KMS-11 (cell line): ENCODE data around the gene PXYLP1.

Experiments
- H2AFZ ChIP-seq: fragments of 200-600 bp; sonication (generic); 2 replicates; pipeline ENCODE4 v1.6.1; 2016; ENCODE audit warnings: antibody characterized with exemption, mixed run types, low read depth
- H3K27ac ChIP-seq: fragments of 200-600 bp; sonication (generic); 2 replicates; pipeline ENCODE4 v1.6.1; 2016; ENCODE audit warnings: mild to moderate bottlenecking, mixed run types
- H3K27me3 ChIP-seq: fragments of 200-600 bp; sonication (generic); 2 replicates; pipeline ENCODE4 v1.6.1; 2017; ENCODE audit warnings: mild to moderate bottlenecking, low read depth, mixed run types, moderate library complexity; ENCODE audit not compliant: insufficient read depth
- H3K36me3 ChIP-seq: fragments of 200-600 bp; sonication (generic); 2 replicates; pipeline ENCODE4 v1.6.1; 2017; ENCODE audit warnings: mild to moderate bottlenecking, mixed run types; ENCODE audit not compliant: insufficient read depth
- H3K4me1 ChIP-seq: fragments of 200-600 bp; sonication (generic); 2 replicates; pipeline ENCODE4 v1.6.1; 2016; ENCODE audit warnings: mild to moderate bottlenecking, low read depth, mixed run types; ENCODE audit not compliant: poor library complexity, severe bottlenecking
- H3K4me2 ChIP-seq: fragments of 200-600 bp; sonication (generic); 2 replicates; pipeline ENCODE4 v1.7.0; 2016; ENCODE audit warnings: mild to moderate bottlenecking, mixed run types
- H3K4me3 ChIP-seq: fragments of 200-600 bp; sonication (generic); IDR thresholded peaks from 2 replicates; pipeline ENCODE4 v1.6.1; 2017; ENCODE audit warnings: low read depth, low read length, mixed read lengths; ENCODE audit not compliant: insufficient read depth
- H3K79me2 ChIP-seq: fragments of 200-600 bp; sonication (generic); 2 replicates; pipeline ENCODE4 v1.6.1; 2016; ENCODE audit warnings: low read depth, mixed run types; ENCODE audit not compliant: insufficient read depth
- H3K9ac ChIP-seq: fragments of 200-600 bp; sonication (generic); 2 replicates; pipeline ENCODE4 v1.6.1; 2016; ENCODE audit warnings: mild to moderate bottlenecking, mixed run types
- H4K20me1 ChIP-seq: fragments of 200-600 bp; sonication (generic); 2 replicates; pipeline ENCODE4 v1.6.1; 2016; ENCODE audit warnings: mild to moderate bottlenecking, mixed run types; ENCODE audit not compliant: insufficient read depth
- CTCF ChIP-seq: fragments of 200-600 bp; sonication (generic); conservative IDR thresholded peaks from 2 replicates; pipeline ENCODE4 v1.6.1; 2017; ENCODE audit warnings: low read depth, mild to moderate bottlenecking, antibody characterized with exemption, low read length, moderate library complexity, mixed read lengths

The PXYLP1 gene

GRCh38 chr3:141286856-141287255, 55.2 kb downstream of the PXYLP1 start:
- Histone ChIP-seq H3K4me3 (no peak overlapping the region), H3K4me1 (no peaks in the 10 kb centered on the region), H3K27me3 (no peaks in the 10 kb centered on the region), H2AFZ (no peak overlapping the region), H3K9ac (no peak overlapping the region), H3K27ac (no peak overlapping the region), H3K79me2 (no peaks in the 10 kb centered on the region), H3K36me3 (no peaks in the 10 kb centered on the region), H3K4me2 (no peak overlapping the region), H4K20me1 (no peaks in the 10 kb centered on the region)
- TF ChIP-seq CTCF: no peak

GRCh38 chr3:141287326-141287725, 55.7 kb downstream of the PXYLP1 start:
- H3K27me3 ChIP-seq: no peaks in the 10 kb centered on the region
- H3K27ac ChIP-seq: no peak overlapping the region
- TF ChIP-seq CTCF: no peak
- H2AFZ ChIP-seq: no peak overlapping the region
- no peaks in the 10 kb centered on the region for H3K79me2 ChIP-seq
- no peak overlapping the region for H3K4me3 ChIP-seq
- H3K9ac ChIP-seq: no peak overlapping the region
- no peaks in the 10 kb centered on the region for H3K36me3 ChIP-seq
- H4K20me1 ChIP-seq: no peaks in the 10 kb centered on the region
- no peak overlapping the region for H3K4me2 ChIP-seq
- H3K4me1 ChIP-seq: no peaks in the 10 kb centered on the region

- Histone ChIP-seq H2AFZ (no peak overlapping the region), H3K9ac (no peak overlapping the region), H3K4me1 (no peaks in the 10 kb centered on the region), H3K27ac (no peak overlapping the region), H4K20me1 (no peaks in the 10 kb centered on the region), H3K79me2 (no peaks in the 10 kb centered on the region), H3K27me3 (no peaks in the 10 kb centered on the region), H3K4me2 (no peak overlapping the region), H3K4me3 (no peak overlapping the region), H3K36me3 (no peaks in the 10 kb centered on the region)
- TF ChIP-seq CTCF: no peak
Measured at GRCh38 chr3:141288336-141288990, 56.8 kb downstream of the PXYLP1 start.

GRCh38 chr3:141289228-141289772, 57.7 kb downstream of the PXYLP1 start:
- Histone ChIP-seq H3K27me3 (no peaks in the 10 kb centered on the region), H3K27ac (no peak overlapping the region), H2AFZ (no peak overlapping the region), H3K36me3 (no peaks in the 10 kb centered on the region), H4K20me1 (no peaks in the 10 kb centered on the region), H3K4me1 (peaks cover 4% of the 10 kb centered on the region), H3K4me2 (no peak overlapping the region), H3K79me2 (no peaks in the 10 kb centered on the region), H3K9ac (no peak overlapping the region), H3K4me3 (no peak overlapping the region)
- no peak for TF ChIP-seq CTCF
